WTC11 (cell line): ENCODE data around the gene C19orf67.
"Not testable (repeated sequence)": the region's sequence is repeated elsewhere in the genome, so short reads cannot be mapped to it uniquely, and the experiment has no call there.

Experiments
- FOXJ3 ChIP-seq: sonication (generic); formaldehyde crosslinking; IDR thresholded peaks from 2 replicates; pipeline ENCODE4 v1.9.0; 2021; ENCODE audit warnings: missing genetic modification reagents, mild to moderate bottlenecking, borderline replicate concordance
- KAT7 ChIP-seq: sonication (generic); formaldehyde crosslinking; IDR thresholded peaks from 2 replicates; pipeline ENCODE4 v1.8.1; 2023; ENCODE audit warnings: missing genetic modification reagents, mild to moderate bottlenecking, borderline replicate concordance
- NR2C2 ChIP-seq: sonication (generic); formaldehyde crosslinking; IDR thresholded peaks from 2 replicates; pipeline ENCODE4 v1.8.0; 2022; ENCODE audit warnings: mild to moderate bottlenecking, missing genetic modification reagents
- SMAD3 ChIP-seq: sonication (generic); formaldehyde crosslinking; IDR thresholded peaks from 2 replicates; pipeline ENCODE4 v1.8.0; 2022; ENCODE audit warnings: missing genetic modification reagents, mild to moderate bottlenecking, borderline replicate concordance
- TEAD4 ChIP-seq: sonication (generic); formaldehyde crosslinking; IDR thresholded peaks from 2 replicates; pipeline ENCODE4 v1.8.0; 2022; ENCODE audit warnings: mild to moderate bottlenecking, missing genetic modification reagents
- ZNF232 ChIP-seq: sonication (generic); formaldehyde crosslinking; IDR thresholded peaks from 2 replicates; pipeline ENCODE4 v1.8.0; 2022; ENCODE audit warnings: mild to moderate bottlenecking, missing genetic modification reagents
- TF ChIP-seq, protein P1 (sequence below): sonication (generic); formaldehyde crosslinking; IDR thresholded peaks from 2 replicates; pipeline ENCODE4 v1.8.0; 2022; ENCODE audit warnings: mild to moderate bottlenecking, missing genetic modification reagents
- TF ChIP-seq, protein P2 (sequence below): fragments of 200-600 bp; IDR thresholded peaks from 2 replicates; pipeline ENCODE4 v1.8.0; 2022; ENCODE audit warnings: antibody characterized with exemption
- TF ChIP-seq, protein P3 (sequence below): sonication (generic); formaldehyde crosslinking; IDR thresholded peaks from 2 replicates; pipeline ENCODE4 v1.8.0; 2023; ENCODE audit warnings: missing genetic modification reagents, mild to moderate bottlenecking, borderline replicate concordance
- TF ChIP-seq, protein P4 (sequence below): sonication (generic); formaldehyde crosslinking; IDR thresholded peaks from 2 replicates; pipeline ENCODE4 v1.8.1; 2023; ENCODE audit warnings: mild to moderate bottlenecking, missing genetic modification reagents
- TF ChIP-seq, protein P5 (sequence below): sonication (generic); formaldehyde crosslinking; conservative IDR thresholded peaks from 2 replicates; pipeline ENCODE4 v1.8.1; 2022; ENCODE audit warnings: mild to moderate bottlenecking, missing genetic modification reagents
- TF ChIP-seq, protein P6 (sequence below): sonication (generic); formaldehyde crosslinking; conservative IDR thresholded peaks from 2 replicates; pipeline ENCODE4 v1.8.1; 2023; ENCODE audit warnings: mild to moderate bottlenecking, low read depth, missing genetic modification reagents, moderate library complexity
- TF ChIP-seq, protein P7 (sequence below): sonication (generic); formaldehyde crosslinking; IDR thresholded peaks from 2 replicates; pipeline ENCODE4 v1.8.0; 2022; ENCODE audit warnings: mild to moderate bottlenecking, missing genetic modification reagents

DNA sequence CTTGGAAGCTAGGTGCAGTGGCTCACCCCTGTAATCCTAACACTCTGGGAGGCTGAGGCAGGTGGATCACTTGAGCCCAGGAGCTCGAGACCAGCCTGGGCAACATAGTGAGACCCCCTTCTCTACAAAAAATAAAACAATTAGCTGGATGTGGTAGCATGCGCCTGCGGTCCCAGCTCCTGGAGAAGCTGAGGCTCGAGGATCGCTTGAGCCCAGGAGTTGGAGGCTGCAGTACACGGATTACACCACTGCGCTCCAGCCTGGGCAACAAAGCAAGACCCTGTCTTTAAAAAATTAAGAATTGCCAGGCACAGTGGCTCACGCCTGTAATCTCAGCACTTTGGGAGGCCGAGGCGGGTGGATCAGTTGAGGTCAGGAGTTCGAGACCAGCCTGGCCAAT, 34.6 kb downstream of the C19orf67 start:
- TF ChIP-seq, protein P1, sequence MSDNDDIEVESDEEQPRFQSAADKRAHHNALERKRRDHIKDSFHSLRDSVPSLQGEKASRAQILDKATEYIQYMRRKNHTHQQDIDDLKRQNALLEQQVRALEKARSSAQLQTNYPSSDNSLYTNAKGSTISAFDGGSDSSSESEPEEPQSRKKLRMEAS = not testable (repeated sequence)
- TF ChIP-seq, protein P2, sequence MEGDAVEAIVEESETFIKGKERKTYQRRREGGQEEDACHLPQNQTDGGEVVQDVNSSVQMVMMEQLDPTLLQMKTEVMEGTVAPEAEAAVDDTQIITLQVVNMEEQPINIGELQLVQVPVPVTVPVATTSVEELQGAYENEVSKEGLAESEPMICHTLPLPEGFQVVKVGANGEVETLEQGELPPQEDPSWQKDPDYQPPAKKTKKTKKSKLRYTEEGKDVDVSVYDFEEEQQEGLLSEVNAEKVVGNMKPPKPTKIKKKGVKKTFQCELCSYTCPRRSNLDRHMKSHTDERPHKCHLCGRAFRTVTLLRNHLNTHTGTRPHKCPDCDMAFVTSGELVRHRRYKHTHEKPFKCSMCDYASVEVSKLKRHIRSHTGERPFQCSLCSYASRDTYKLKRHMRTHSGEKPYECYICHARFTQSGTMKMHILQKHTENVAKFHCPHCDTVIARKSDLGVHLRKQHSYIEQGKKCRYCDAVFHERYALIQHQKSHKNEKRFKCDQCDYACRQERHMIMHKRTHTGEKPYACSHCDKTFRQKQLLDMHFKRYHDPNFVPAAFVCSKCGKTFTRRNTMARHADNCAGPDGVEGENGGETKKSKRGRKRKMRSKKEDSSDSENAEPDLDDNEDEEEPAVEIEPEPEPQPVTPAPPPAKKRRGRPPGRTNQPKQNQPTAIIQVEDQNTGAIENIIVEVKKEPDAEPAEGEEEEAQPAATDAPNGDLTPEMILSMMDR = not testable (repeated sequence)
- TF ChIP-seq SMAD3; ZNF232 (CRISPR knock-in tag); KAT7 (CRISPR knock-in tag); NR2C2 (CRISPR knock-in tag); FOXJ3 (CRISPR knock-in tag); TEAD4 (CRISPR knock-in tag): not testable (repeated sequence)
- TF ChIP-seq, protein P3, sequence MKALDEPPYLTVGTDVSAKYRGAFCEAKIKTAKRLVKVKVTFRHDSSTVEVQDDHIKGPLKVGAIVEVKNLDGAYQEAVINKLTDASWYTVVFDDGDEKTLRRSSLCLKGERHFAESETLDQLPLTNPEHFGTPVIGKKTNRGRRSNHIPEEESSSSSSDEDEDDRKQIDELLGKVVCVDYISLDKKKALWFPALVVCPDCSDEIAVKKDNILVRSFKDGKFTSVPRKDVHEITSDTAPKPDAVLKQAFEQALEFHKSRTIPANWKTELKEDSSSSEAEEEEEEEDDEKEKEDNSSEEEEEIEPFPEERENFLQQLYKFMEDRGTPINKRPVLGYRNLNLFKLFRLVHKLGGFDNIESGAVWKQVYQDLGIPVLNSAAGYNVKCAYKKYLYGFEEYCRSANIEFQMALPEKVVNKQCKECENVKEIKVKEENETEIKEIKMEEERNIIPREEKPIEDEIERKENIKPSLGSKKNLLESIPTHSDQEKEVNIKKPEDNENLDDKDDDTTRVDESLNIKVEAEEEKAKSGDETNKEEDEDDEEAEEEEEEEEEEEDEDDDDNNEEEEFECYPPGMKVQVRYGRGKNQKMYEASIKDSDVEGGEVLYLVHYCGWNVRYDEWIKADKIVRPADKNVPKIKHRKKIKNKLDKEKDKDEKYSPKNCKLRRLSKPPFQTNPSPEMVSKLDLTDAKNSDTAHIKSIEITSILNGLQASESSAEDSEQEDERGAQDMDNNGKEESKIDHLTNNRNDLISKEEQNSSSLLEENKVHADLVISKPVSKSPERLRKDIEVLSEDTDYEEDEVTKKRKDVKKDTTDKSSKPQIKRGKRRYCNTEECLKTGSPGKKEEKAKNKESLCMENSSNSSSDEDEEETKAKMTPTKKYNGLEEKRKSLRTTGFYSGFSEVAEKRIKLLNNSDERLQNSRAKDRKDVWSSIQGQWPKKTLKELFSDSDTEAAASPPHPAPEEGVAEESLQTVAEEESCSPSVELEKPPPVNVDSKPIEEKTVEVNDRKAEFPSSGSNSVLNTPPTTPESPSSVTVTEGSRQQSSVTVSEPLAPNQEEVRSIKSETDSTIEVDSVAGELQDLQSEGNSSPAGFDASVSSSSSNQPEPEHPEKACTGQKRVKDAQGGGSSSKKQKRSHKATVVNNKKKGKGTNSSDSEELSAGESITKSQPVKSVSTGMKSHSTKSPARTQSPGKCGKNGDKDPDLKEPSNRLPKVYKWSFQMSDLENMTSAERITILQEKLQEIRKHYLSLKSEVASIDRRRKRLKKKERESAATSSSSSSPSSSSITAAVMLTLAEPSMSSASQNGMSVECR = not testable (repeated sequence)
- TF ChIP-seq, protein P4, sequence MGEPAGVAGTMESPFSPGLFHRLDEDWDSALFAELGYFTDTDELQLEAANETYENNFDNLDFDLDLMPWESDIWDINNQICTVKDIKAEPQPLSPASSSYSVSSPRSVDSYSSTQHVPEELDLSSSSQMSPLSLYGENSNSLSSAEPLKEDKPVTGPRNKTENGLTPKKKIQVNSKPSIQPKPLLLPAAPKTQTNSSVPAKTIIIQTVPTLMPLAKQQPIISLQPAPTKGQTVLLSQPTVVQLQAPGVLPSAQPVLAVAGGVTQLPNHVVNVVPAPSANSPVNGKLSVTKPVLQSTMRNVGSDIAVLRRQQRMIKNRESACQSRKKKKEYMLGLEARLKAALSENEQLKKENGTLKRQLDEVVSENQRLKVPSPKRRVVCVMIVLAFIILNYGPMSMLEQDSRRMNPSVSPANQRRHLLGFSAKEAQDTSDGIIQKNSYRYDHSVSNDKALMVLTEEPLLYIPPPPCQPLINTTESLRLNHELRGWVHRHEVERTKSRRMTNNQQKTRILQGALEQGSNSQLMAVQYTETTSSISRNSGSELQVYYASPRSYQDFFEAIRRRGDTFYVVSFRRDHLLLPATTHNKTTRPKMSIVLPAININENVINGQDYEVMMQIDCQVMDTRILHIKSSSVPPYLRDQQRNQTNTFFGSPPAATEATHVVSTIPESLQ (CRISPR knock-in tag) = not testable (repeated sequence)
- TF ChIP-seq, protein P5, sequence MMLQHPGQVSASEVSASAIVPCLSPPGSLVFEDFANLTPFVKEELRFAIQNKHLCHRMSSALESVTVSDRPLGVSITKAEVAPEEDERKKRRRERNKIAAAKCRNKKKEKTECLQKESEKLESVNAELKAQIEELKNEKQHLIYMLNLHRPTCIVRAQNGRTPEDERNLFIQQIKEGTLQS (CRISPR knock-in tag) = not testable (repeated sequence)
- TF ChIP-seq, protein P6, sequence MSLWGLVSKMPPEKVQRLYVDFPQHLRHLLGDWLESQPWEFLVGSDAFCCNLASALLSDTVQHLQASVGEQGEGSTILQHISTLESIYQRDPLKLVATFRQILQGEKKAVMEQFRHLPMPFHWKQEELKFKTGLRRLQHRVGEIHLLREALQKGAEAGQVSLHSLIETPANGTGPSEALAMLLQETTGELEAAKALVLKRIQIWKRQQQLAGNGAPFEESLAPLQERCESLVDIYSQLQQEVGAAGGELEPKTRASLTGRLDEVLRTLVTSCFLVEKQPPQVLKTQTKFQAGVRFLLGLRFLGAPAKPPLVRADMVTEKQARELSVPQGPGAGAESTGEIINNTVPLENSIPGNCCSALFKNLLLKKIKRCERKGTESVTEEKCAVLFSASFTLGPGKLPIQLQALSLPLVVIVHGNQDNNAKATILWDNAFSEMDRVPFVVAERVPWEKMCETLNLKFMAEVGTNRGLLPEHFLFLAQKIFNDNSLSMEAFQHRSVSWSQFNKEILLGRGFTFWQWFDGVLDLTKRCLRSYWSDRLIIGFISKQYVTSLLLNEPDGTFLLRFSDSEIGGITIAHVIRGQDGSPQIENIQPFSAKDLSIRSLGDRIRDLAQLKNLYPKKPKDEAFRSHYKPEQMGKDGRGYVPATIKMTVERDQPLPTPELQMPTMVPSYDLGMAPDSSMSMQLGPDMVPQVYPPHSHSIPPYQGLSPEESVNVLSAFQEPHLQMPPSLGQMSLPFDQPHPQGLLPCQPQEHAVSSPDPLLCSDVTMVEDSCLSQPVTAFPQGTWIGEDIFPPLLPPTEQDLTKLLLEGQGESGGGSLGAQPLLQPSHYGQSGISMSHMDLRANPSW (CRISPR knock-in tag) = not testable (repeated sequence)
- TF ChIP-seq, protein P7, sequence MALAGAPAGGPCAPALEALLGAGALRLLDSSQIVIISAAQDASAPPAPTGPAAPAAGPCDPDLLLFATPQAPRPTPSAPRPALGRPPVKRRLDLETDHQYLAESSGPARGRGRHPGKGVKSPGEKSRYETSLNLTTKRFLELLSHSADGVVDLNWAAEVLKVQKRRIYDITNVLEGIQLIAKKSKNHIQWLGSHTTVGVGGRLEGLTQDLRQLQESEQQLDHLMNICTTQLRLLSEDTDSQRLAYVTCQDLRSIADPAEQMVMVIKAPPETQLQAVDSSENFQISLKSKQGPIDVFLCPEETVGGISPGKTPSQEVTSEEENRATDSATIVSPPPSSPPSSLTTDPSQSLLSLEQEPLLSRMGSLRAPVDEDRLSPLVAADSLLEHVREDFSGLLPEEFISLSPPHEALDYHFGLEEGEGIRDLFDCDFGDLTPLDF (CRISPR knock-in tag) = not testable (repeated sequence)
